Upper lobe of left lung (tissue), 4 donors: Measurements from ENCODE around the gene RBM33.

Experiments used
- CTCF ChIP-seq, 6 experiments: fragments of 450-650 bp in 4 of 6; fragments of 200-600 bp in 2 of 6; sonication (generic) in 2 of 6; IDR thresholded peaks; one replicate each; pipeline ENCODE4 v1.5.1; 2016 to 2019; ENCODE audit warnings: antibody characterized with exemption in 6 of 6
- EP300 ChIP-seq, 4 donors: sonication (generic); formaldehyde crosslinking; IDR thresholded peaks; one replicate each; pipeline ENCODE4 v1.5.1; 2017; ENCODE audit warnings: antibody characterized with exemption in 4 of 4, control low read depth in 2 of 4
- POLR2A ChIP-seq, 4 donors: fragments of 450-650 bp; IDR thresholded peaks; one replicate each; pipeline ENCODE4 v1.5.1; 2016 to 2017; ENCODE audit warnings: antibody characterized with exemption in 4 of 4, mild to moderate bottlenecking in 2 of 4
- POLR2AphosphoS5 ChIP-seq, 2 donors: sonication (generic); formaldehyde crosslinking; IDR thresholded peaks; one replicate each; pipeline ENCODE4 v1.5.1; 2017; ENCODE audit warnings: antibody characterized with exemption in 2 of 2

GRCh38 chr7:155681663-155682062 is 37.2 kb downstream of the RBM33 start:
- TF ChIP-seq POLR2A (IDR thresholded peaks at IDR 0.05): no peak
- no peak for TF ChIP-seq EP300 (IDR thresholded peaks at IDR 0.05)
- TF ChIP-seq POLR2AphosphoS5 (IDR thresholded peaks at IDR 0.05): no peak
- no peak for TF ChIP-seq CTCF (IDR thresholded peaks at IDR 0.05)
